Fibroblast of pulmonary artery (primary cell): ENCODE results near the gene TH.
A peak's percentile ranks its signal among the peaks of the same experiment; 100 is the strongest.

Experiments
- DNase-seq: peaks from one replicate; pipeline ENCODE4 v3.0.0-alpha.2; 2010; ENCODE audit warnings: low read depth
- H3K4me3 ChIP-seq: replicated peaks from 2 replicates; pipeline ENCODE4 v1.5.1; 2011; ENCODE audit warnings: low read depth, mild to moderate bottlenecking, control low read depth, low read length, moderate library complexity
- CTCF ChIP-seq: IDR thresholded peaks from 2 replicates; pipeline ENCODE4 v1.5.1; 2011; ENCODE audit warnings: mild to moderate bottlenecking, control low read depth, low read length, inconsistent platforms; ENCODE audit errors: missing control alignments

Gene TH

GRCh38 chr11:2174361-2174760 is 2.7 kb upstream of the TH start:
- H3K4me3 ChIP-seq: no peak overlapping the region
- TF ChIP-seq CTCF: no peak
- DNase-seq: no peak

GRCh38 chr11:2173761-2174160 is 2.1 kb upstream of the TH start:
- H3K4me3 ChIP-seq: no peak overlapping the region
- TF ChIP-seq CTCF: no peak
- DNase-seq: no peak

- no peak for DNase-seq
- TF ChIP-seq CTCF: peak; percentile 47
Observed at GRCh38 chr11:2173150-2173693, 1.6 kb upstream of the TH start.

GRCh38 chr11:2172676-2173075 is 1.1 kb upstream of the TH start:
- no peak for TF ChIP-seq CTCF
- H3K4me3 ChIP-seq: no peak overlapping the region
- no peak for DNase-seq

More at GRCh38 chr11:2173150-2173693, 1.6 kb upstream of the TH start:
- no peak overlapping the region for H3K4me3 ChIP-seq

GRCh38 chr11:2169626-2170570 is 1.7 kb downstream of the TH start:
- TF ChIP-seq CTCF: no peak
- DNase-seq: no peak
- no peak overlapping the region for H3K4me3 ChIP-seq

- no peak overlapping the region for H3K4me3 ChIP-seq
- DNase-seq: no peak
- no peak for TF ChIP-seq CTCF
Observed at GRCh38 chr11:2169005-2169378, 2.6 kb downstream of the TH start.
